Stimulated activated CD8-positive, alpha-beta memory T cell treated with anti-CD3 and anti-CD28 coated beads, Interleukin-4, amount 100 ng/mL, for 1 hour (primary cell): ENCODE data around the gene SLC22A6.
"Not testable (repeated sequence)": the region's sequence is repeated elsewhere in the genome, so short reads cannot be mapped to it uniquely, and the experiment has no call there.

Source experiments
- DNase-seq, 2 donors: peaks; one replicate each; pipeline ENCODE4 v3.0.0-alpha.2; 2020; ENCODE audit warnings: low read depth in 2 of 2, low spot score in 1 of 2

SLC22A6 gene

GRCh38 chr11:62988276-62988675 lies 3.5 kb upstream of the SLC22A6 start:
- no peak for DNase-seq

- no peak for DNase-seq
Measured at GRCh38 chr11:62985041-62985750, 429 bp upstream of the SLC22A6 start.

GRCh38 chr11:62983536-62984199 lies 1.1 kb downstream of the SLC22A6 start:
- no peak for DNase-seq

GRCh38 chr11:62981743-62982142 lies 3.0 kb downstream of the SLC22A6 start:
- DNase-seq = no peak

GRCh38 chr11:62980133-62980760 lies 4.5 kb downstream of the SLC22A6 start:
- no peak for DNase-seq

- DNase-seq = no peak
Measured at GRCh38 chr11:62976109-62976508, 8.7 kb downstream of the SLC22A6 start.

GRCh38 chr11:62974848-62975522 lies 9.8 kb downstream of the SLC22A6 start:
- DNase-seq = no peak

GRCh38 chr11:62965574-62965973 lies 19.2 kb downstream of the SLC22A6 start:
- no peak for DNase-seq

- DNase-seq = no peak
Measured at GRCh38 chr11:62962391-62962790, 22.4 kb downstream of the SLC22A6 start.

- no peak for DNase-seq
Measured at GRCh38 chr11:62961017-62961570, 23.7 kb downstream of the SLC22A6 start.

GRCh38 chr11:62959422-62959980 lies 25.3 kb downstream of the SLC22A6 start:
- DNase-seq = no peak

GRCh38 chr11:62958547-62959421 lies 26.0 kb downstream of the SLC22A6 start:
- no peak for DNase-seq

- DNase-seq = no peak
Measured at GRCh38 chr11:62957147-62957546, 27.6 kb downstream of the SLC22A6 start.

- no peak for DNase-seq
Measured at GRCh38 chr11:62954478-62954877, 30.3 kb downstream of the SLC22A6 start.

GRCh38 chr11:62953811-62954210 lies 31.0 kb downstream of the SLC22A6 start:
- DNase-seq = no peak

GRCh38 chr11:62948765-62949320 lies 35.9 kb downstream of the SLC22A6 start:
- no peak for DNase-seq

GRCh38 chr11:62945538-62945937 lies 39.2 kb downstream of the SLC22A6 start:
- not testable (repeated sequence) for DNase-seq

- DNase-seq = not testable (repeated sequence)
Measured at GRCh38 chr11:62937528-62937927, 47.2 kb downstream of the SLC22A6 start.

GRCh38 chr11:62934496-62934785 lies 50.3 kb downstream of the SLC22A6 start:
- no peak for DNase-seq
